HG03432 (cell line): ENCODE data around the gene SVOP.

ENCODE experiments used
- ATAC-seq: cut with Tn5 transposase; IDR thresholded peaks from one replicate; pipeline ENCODE4 v1.9.1; 2021; ENCODE audit warnings: mild to moderate bottlenecking, moderate library complexity; ENCODE audit not compliant: unreplicated experiment

SVOP gene

GRCh38 chr12:108858311-108859074 is 162.4 kb downstream of the SVOP start:
- no peak for ATAC-seq
